T-helper 1 cell treated with Interleukin-12 subunit alpha and Interleukin-12 subunit beta and Interleukin-4 antibody, amounts not matched to agents 30 ng/mL and 1 ng/mL, for 36 hours (primary cell): Measurements from ENCODE around the gene ACSBG1. TPM values are rescaled to one million over a fixed set of nuclear protein-coding genes. Genes with fewer than 3 reads are reported as not detected.
"Not testable (repeated sequence)": the region's sequence is repeated elsewhere in the genome, so short reads cannot be mapped to it uniquely, and the experiment has no call there.

Experiments used
- intact Hi-C: fragments of 100-400 bp; cut with micrococcal nuclease; formaldehyde crosslinking; loops from one replicate; pipeline ENCODE4 v1.15.1; 2024
- total RNA-seq: library from RNA; stranded (reverse); gene quantifications from 2 replicates; pipeline ENCODE4 v1.2.3, GENCODE V29; 2022

Gene ACSBG1
- total RNA-seq, 1 donor from 2014 or later = not detected

DNA sequence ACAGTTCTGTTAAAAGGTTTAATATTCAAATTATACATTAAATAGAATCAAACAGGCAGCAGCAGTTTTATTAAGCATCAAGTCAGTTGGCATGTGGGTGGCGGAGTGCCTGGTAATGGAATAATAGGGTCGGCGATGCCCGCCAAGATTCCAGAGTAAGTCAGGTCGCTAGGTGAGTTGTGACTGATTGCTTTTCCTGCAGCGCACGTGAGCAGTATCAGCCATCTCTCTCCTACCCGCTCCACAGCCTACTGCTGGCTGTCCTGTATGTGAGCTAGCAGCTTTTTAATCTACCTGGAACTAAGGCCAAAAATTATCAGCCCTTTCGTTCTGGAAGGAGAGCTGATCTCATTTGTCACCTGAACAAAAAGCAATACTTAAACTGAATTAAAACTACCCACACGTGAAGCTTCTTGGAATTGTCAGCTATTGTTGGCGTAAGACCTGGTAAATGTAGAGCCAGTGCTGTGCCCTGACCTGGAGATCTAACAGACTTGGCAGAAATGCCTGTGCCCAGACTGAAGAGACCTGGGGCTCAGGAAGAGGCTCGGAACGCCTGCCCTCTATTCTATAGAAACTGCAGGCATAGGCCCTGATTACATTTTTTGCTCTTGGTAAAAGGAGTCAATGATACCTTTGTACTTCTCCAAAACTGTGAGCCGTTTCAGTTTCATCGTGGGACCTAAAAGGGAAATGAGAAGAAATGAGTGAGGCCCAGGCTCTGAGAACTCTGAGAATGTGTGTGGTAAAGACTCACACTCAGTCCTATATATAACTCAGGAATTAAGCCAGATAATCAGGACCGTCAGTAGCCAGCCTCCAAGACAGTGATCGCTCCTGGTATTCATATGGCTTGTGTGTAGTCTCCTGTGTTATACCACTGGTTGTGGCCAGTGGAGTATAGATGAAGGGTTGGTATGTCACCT is 63.3 kb downstream of the ACSBG1 start:
- intact Hi-C loops = no loop called here

DNA sequence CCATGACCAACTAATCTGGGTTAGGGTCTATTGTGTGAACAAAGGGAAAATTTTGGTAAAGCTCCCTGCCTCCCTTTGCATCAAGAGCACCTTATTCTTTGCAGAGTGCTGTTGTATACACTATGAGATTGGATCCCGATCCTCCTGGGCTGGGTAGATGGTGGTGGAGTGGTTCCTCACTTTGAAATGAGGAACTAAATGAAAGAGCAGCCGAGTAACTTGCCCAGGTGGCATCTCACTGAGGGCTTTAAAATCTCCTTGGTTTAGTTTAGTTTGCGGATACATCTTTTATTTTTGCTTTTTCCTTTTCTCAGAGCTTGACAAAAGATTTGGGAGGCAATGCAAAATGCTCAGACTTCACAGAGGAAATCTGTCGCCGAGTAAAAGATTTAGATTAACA is 65.8 kb downstream of the ACSBG1 start:
- intact Hi-C loops = no loop called here

DNA sequence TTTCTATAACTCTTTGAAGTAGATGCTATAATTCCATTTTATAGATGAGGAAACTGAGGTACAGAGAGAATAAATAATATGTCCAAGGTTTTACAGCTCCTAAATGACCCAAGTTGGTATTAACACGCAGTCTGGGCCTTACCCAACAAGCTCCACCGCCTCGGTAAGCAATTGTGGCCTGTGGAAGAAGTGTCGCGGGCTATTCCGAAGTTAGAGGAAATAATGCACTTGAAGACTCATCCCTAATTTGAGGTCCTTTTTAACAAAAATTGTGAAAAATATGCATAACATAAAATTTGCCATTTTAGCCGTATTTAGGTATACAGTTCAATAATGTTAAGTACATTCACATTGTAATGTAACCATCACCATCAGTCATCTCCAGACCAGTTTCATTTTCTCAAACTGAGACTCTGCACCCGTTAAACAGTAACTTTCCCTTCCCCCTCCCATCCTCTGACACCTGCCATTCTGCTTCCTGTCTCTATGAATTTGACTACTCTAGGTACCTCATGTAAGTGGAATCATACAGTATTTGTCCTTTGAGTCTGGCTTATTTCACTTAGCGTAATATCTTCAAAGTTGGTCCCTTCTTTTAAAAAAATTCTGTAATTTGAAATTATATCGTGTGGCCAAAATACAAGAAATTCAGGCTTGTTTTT is 67.0 kb downstream of the ACSBG1 start:
- intact Hi-C loops = loop anchor here (1.0 to 2.0 kb wide), 5 partner anchors 18 to 1237 kb away; partner anchors contain the start of genes CIB2, IDH3A, MORF4L1 and RCN2

DNA sequence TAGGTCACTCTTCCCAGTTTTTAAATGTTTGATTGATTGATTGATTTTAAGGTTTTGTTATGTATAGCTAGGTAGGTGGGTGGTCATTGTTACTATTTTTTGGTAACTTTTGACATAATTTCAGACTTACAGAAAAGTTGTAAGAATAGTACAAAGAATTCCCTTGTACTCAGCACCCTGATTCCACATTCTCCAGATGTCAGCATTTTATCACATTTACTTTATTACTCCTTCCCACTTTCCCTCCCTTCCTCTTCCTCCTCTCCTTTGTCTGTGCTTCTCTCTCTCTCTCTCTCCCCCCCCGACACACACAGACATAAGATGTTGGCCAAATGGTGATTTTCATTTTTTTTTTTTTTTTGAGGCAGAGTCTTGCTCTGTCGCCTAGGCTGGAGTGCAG is 70.4 kb downstream of the ACSBG1 start:
- intact Hi-C loops = no loop called here

DNA sequence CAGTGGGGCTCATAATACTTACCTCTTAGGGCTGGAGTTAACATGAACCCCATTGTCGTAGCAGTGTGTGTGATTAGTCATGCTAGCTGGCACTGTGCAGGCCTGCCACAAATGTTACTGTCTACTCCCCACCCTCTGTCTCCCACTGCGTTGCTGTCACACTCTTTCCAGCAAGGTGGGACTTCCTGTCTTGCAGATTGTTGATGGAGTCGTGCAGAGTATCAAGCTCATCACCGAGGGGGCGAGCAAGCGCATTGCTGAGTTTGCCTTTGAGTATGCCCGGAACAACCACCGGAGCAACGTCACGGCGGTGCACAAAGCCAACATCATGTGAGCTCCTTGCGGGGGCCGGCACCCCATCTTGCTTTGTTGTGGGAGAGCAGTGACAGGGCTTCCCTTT is 72.3 kb downstream of the ACSBG1 start:
- intact Hi-C loops = no loop called here

DNA sequence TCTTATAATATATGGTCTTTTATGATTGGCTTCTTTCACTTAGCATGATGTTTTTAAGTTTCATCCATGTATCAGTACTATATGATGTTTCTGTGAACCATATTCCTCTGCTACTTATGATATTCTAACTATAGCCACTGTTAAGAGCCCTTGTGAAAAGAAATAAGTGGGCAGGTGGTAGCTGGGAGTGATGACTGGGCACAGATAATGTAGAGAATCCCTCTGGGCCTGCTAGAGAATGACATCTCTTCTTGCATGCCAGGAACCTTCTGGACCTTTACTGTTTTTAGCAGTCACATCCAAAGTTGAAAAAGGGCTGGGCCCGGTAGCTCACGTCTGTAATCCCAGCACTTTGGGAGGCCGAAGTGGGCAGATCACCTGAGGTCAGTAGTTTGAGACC is 75.0 kb downstream of the ACSBG1 start:
- intact Hi-C loops = no loop called here

DNA sequence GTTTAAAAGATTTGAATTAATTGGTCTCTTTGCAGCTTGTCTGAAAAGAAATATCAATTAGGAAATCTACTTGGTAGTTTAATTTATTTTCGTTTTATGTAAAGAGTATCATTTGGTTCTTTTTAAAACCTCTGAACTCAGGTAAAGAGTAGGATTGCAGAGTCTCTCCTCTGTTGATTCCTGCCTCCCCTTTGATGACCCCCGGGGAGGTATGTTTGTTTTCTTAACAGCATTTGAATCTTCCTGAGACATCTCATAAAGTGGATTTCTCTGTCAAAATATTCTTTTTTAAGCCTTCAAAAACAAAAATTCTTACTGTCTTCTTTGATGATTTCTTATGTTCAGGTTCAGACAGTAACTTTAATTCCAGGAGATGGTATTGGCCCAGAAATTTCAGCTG is 77.2 kb downstream of the ACSBG1 start:
- intact Hi-C loops = no loop called here

DNA sequence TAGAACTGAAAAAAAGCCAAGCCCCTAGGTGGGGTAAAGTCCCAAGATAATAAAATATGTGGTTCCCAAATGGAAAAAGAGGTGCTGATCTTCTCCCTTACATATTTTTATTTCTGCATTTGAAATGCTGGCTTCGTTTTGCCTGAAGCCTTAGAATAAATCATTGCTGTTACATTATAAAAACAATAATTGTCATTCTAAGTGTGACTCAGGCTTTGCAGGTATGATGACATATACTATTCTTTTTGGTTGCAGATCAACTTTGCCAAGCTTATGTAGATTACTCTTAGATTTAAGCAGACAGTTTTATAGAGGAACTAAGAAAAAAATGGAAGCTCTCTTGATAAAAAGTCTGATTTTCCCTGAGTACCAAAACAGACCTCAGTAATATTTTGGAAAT is 77.7 kb downstream of the ACSBG1 start:
- intact Hi-C loops = no loop called here

DNA sequence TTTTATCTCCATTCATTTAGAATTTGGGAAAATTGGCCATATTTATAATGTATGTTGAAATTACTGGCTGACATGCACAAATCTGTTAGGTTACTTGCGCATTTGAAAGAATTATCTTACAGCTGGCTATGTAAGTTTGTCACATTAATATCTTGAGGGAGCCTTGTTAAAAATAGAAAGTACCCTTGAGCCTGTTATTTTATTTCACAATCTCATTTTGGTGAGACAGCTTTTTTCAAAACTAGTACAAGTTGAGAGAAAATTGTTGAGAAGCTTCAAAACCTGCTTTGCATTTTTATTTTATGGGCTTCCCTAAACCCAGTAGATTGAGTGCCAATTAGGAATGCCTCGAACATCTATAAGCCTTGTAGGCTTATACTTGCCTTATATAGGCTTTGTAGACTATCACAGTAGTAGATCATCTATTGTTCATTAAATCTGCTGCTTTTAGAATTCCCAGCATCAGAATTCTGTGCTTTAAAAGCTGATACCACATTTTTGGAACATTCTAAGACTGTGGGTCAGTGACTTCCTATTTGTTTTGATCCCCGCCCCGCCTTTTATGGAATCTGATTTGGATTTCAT is 78.9 kb downstream of the ACSBG1 start:
- intact Hi-C loops = no loop called here

DNA sequence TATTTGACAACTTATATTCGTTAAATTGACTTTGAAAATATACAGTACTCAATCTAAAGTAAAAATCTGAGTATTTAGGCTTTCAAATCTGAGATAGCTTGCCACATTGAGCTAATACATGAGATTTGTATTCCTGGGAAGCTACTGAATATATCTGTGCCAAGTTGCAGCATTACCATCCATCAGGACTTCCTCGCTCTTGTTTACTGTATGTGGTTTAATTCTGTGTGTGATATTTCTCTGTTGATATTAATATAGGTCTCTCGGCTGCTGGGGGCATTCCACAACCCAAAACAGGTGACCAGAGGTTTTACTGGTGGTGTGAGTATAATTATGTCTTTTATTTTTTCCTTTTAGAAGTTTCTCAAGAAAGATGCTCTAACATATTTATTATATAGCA is 79.4 kb downstream of the ACSBG1 start:
- intact Hi-C loops = no loop called here

DNA sequence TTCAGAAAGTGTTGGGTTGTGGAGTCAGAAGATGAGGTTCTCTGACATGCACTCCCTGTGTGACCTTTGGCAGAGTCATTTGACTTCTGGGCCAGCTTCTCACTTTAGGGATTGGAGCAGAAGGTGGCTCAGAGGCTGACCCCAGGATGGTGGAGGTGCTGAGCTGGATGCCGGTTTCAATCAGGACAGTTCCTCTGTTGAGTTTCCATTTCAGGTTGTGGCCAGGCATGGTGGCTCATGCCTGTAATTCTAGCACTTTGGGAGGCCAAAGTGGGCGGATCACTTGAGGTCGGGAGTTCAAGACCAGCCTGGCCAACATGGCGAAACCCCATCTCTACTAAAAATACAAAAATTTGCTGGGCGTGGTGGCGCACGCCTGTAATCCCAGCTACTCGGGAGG is 83.3 kb downstream of the ACSBG1 start:
- intact Hi-C loops = not testable (repeated sequence)

DNA sequence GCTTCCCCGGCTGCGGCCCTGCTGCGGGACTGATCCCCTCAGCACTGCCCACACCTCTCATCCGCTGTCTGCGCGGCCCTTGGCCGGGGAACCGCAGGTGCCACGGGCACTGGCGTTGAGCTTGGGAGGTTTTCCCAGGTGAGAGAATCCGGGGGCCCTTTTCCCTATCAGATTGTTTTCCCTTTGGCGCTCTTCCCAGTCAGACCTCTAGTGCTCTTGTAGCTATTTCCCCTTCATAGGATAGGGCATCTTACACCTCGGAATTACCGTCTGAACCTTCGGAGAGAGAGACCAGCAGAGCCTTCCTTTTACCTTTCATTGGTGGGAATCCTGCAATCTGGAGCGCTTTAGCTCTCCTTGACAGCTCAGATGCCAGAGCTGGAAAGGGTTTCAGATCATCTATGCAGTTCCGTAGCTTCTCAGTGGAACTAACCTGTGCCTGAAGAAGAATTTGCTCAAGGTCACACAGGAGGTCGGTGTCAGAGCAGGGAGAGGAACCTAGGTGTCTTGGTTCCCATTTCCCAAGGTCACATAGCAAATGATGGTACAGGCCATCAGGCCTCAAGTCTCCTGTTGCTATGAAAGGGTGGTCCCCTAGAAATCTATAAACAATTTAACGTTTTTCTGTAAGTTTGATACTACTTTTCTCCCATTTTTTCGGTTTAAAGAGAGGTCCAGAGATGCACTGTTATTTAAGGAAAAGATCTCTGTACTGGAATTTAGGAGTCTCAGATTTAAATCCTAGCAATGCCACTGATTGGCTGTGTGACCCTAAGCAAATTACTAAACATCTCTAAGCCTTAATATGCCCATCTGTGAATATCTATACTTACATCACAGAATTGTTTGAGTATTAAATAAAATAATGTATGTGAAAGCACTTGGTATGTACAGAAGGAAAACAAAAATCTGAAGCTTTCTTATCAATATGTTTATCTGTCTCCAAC is 84.3 kb downstream of the ACSBG1 start:
- intact Hi-C loops = loop anchor here (1.0 to 2.0 kb wide), 8 partner anchors 17 to 391 kb away; partner anchors contain the start of genes CIB2, IREB2, PSMA4 and SKIC8

DNA sequence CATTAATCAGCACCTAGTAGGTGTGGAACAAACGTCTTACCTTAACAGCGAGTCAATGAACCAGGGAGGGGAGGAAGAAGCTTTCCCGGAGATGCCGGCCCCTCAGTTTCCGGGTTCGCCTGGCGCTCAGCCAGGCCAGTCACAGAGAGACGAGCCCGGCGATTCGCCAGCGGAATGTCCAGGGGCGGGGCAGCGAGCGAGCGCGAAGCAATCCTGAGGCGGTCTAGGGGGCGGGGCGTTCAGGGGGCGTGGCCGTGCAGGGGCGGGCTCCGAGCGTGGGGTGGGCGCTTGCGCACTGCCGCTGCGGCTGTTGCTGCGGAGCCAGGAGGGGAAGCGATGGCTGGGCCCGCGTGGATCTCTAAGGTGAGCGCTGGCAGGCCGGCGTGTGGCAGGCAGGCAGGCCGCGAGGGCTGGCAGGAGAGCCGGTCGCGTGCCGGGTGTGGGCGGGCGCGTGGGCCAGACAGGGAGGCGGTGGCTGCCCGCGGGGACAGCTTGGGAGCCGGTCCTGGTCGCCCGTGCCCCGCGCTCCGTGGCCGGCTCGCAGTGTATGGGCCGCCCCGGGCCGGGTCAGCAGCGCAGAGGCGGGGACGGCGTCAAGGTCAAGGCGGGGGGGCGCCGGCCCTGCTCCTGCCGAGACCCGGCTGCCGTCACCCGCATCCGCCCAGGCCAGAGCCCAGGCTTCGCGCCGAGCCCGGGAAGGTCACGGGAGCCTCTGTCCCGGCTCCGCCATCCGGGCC is 85.1 kb downstream of the ACSBG1 start, which contains the start of gene IDH3A:
TSS of gene IDH3A (plus strand) at position 295 of the 737 bp plus-strand sequence. CDS start at position 337, 42 bp downstream.
- intact Hi-C loops = loop anchor here (1.0 to 2.0 kb wide), 8 partner anchors 18 to 392 kb away; partner anchors contain the start of genes CIB2, IREB2, PSMA4 and SKIC8

DNA sequence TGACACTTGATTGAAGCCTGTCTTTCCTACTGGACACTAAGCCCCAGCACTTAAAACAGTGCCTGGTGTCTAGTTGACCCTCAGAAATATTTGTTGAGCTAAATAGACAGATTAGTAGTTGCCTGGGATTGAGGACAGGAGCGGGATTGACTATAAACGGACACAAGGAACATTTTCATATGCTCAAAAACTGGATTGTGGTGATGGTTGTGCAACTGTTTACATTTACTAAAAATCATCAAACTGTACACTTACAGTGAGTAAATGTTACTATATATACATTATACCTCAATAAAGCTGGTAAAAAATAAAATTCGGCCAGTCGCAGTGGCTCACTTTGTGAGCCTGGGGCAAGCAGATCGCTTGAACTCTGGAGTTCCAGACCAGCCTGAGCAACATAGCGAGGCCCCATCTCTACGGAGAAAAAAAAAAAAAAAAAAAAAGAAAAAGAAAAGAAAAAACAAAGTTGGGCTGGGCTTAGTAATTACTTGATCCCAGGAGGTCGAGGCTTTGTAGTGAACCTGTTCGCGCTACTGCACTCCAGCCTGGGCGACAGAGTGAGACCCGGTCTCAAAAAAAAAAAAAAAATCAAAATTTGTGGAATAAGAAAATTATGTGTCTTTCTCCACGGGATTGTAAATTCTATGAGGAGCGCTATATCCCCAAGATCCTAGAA is 85.8 kb downstream of the ACSBG1 start:
- intact Hi-C loops = loop anchor here (1.0 to 2.0 kb wide), 9 partner anchors 8 to 392 kb away; partner anchors contain the start of genes CIB2, IREB2, PSMA4 and SKIC8

DNA sequence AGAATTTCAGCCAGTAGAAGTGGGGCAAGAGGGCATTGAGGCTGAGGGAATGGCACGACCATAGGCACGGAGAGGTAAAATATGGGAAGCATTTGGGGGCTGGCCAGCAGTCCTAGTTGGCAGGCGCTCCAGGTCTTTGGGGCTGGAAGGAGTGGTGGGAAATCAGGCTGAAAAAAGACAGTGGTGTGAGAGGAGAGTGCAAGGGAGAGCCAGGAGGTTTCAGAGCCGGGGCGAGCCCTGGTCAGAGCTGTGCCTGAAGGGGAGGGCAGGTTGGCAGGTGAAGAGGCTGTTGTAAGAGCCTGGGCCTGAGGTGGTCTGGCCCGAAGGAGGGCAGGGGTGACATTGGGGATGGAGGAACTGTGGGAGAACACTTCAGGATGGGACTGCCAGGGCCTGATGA is 86.8 kb downstream of the ACSBG1 start:
- intact Hi-C loops = no loop called here

DNA sequence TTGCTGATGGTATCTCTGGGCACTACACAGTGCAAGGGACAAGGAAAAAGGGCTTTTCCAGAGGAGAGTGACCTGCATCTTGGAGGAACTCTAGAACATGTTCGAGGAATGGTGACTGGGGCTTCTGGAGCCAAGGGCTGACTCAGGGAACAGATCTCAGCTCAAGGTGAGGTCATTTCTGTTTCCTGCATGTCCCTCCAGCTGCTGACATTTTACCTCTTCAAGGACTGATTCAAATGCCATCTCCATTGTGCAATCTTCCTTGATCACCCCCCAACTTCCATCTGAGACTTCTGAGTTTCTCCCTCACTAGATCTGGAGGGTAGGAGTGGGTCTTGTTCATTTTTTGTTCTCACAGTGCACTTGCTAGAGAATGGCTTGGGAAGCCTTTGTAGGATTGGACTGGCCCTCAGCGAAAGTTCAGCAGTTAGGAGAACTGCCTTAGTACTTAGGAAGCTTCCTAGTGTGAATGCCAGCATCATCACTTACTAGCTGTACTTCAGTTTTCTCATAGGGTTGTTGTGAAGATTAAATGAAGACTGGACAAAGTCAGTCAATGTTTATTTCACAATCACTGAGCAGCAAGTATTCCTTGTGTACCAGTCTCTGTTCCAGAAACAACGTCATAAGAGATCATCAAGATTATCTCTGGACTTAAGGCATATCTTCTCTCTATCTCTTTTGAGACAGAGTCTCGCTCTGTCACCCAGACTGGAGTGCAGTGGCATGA is 87.8 kb downstream of the ACSBG1 start:
- intact Hi-C loops = no loop called here

DNA sequence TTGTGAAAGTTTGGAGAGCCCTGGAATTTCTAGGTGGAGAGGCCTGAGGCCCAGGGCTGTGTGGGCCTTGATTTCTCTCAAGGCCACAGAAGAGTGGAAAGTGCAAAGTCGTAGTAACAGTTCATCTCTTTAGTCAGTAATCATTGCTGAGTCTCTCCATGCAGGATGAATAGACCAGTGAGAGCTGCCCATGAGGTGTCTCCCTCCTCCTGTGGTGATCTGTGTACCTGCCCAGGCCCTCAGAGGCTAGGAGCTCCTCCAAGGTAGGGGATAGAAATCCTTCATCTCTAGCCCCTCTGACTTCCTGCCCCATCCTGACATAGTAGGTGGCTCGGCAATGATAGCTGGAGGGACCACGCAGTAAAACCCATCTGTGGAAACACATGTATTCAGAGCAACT is 92.0 kb downstream of the ACSBG1 start:
- intact Hi-C loops = no loop called here

DNA sequence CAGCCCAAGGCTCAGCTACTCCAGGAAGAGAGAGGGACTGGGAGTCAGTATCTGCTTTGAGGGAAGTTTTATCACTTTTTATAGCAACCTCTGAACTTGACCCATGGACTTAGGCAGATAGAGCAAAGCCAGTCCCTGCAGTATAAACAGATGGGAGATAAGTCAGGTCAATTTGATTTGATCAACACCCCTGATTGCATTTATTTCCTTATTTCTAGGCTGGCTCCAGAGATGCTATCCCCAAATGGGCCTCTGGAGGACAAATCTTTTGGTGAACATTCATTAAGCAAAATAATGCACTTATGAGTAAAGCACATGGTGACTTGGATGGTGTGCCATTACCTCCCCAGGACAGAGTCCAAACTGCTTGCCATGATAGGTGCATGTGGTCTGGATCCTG is 94.1 kb downstream of the ACSBG1 start:
- intact Hi-C loops = loop anchor here (1.0 kb wide), 1 partner anchor 8 kb away; no protein-coding TSS in a partner anchor

DNA sequence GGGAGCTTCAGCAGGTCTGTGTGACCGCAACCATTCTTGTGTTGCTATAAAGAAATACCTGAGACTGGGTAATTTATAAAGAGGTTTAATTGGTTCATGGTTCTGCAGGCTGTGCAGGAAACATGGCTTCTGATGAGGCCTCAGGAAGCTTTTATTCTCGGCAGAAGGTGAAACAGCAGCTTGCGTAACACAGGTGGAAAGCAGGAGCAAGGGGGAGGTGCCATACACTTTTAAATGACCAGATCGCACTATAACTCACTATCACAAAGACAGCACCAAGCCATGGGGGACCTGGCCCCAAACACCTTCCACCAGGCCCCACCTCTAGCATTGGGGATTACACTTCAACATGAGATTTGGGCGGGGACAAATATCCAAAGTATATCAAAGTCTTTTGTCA is 94.8 kb downstream of the ACSBG1 start:
- intact Hi-C loops = no loop called here
